NCI-H2227 (cell line): ENCODE measurements around the gene MADCAM1.
"Not testable (repeated sequence)": the region's sequence is repeated elsewhere in the genome, so short reads cannot be mapped to it uniquely, and the experiment has no call there.

Source experiments
- DNase-seq: peaks from one replicate; lab custom pipeline; 2025; ENCODE audit not compliant: unreplicated experiment; lab: John Stamatoyannopoulos, UW

The MADCAM1 gene

DNA sequence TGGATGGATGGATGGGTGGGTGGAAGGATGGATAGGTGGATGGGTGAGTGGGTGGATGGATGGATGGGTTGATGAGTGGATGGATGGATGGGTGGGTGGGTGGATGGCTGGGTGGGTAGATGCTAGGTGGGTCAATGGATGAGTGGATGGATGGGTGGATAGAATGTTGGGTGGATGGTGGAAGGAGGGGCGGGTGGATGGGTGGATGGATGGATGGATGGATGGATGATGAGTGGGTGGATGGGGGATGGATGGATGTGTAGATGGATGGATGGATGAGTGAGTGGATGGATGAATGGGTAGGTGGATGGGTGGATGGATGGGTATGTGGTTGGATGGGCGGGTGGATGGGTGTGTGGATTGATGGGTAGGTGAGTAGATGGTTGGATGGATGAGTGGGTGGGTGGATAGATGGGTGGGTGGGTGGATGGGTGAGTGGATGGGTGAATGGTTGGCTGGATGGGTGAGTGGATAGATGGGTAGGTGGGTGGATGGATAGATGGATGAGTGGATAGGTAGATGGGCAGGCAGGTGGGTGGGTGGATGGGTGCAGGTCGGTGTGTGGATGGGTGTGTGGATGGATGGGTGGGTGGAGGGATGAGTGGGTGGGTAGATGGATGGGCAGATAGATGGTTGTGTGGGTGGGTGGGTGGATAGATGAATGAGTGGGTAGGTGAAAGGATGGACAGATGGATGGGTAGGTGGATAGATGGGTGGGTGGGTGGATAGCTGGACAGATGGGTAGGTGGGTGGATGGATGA is 31.1 kb upstream of the MADCAM1 start:
- DNase-seq = no peak

DNA sequence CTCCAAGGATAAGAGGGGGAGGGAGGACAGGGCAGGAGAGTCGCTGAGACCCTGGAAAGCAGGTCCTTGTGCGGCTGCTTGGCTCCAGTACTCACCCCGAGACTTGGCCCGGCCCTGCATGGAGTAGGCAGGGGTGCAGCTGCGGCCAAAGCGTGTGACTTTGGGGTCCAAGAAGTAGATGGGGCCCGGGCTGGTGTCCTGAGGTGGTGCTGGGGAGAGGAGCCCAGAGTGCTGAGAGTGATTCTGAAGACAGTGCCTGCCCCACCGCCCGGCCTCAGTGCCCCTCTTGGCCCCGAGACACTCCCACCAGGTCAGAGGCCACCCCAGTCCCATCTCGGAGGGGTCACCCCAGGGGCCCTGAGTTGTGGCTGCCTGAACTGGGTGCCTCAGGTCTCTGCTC is 28.7 kb upstream of the MADCAM1 start:
- no peak for DNase-seq

DNA sequence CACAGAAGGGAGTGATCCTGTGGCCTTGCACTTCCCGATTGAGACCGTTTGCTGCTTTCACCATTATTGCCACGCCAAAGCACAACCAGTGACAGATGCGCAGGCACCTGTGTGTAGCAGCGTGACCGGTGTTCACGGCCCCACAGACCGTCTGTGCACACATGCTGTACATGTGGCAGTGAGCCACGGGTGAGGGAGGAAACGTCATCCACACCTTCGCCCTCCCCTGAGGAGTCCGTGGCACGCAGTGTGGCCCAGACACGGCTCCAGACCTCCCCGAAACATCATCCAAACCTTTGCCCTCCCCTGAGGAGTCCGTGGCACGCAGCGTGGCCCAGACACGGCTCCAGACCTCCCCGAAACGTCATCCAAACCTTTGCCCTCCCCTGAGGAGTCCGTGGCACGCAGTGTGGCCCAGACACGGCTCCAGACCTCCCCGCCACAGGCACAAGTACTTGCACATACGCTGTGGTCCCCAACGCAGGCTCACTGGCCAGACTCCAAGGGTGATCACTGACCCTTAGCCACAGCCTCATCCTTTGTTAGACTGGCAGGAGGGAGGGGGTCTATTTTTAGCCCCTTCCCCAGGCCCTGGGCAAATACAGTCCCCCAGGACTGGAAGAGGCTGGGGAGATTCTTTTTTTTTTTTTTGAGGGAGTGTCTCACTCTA is 27.6 kb upstream of the MADCAM1 start:
- no peak for DNase-seq

DNA sequence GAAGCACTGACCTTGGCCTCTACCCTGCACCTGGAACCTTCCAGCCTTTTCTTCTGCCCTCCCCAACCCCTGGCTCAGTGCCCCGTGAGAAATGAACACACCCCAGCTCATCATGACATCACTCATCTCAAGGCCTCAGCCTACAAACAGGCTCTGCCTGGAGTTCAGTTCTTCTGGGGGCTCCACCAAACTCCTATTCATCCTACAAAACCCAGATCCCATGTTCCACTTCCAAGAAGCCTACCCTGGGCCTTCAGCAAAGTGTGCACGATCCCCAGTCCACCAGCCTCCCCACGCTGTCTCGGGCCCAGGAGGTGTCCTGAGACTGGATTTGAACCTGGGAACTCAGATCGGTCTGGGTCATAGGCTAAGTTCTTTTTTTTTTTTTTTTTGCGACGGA is 26.5 kb upstream of the MADCAM1 start:
- DNase-seq = no peak

DNA sequence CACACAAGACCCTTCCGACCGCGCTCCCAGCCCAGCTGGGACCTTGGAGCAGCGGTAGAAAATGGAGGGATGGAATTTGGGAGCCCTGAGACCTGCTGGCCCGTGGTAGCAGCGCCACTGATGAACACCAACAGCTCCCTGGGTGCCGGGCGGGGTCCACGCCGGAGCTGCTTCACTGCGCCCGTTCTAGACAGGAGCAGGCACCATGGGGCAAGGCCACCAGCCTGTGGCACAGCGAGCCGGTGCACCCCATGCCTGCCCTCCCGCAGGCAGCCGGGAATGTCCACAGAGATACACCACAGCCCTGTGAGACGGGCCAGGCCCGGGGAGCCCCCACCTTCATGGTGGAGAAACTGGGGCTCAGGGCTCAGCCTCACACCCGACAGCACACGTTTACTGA is 25.6 kb upstream of the MADCAM1 start:
- no peak for DNase-seq

DNA sequence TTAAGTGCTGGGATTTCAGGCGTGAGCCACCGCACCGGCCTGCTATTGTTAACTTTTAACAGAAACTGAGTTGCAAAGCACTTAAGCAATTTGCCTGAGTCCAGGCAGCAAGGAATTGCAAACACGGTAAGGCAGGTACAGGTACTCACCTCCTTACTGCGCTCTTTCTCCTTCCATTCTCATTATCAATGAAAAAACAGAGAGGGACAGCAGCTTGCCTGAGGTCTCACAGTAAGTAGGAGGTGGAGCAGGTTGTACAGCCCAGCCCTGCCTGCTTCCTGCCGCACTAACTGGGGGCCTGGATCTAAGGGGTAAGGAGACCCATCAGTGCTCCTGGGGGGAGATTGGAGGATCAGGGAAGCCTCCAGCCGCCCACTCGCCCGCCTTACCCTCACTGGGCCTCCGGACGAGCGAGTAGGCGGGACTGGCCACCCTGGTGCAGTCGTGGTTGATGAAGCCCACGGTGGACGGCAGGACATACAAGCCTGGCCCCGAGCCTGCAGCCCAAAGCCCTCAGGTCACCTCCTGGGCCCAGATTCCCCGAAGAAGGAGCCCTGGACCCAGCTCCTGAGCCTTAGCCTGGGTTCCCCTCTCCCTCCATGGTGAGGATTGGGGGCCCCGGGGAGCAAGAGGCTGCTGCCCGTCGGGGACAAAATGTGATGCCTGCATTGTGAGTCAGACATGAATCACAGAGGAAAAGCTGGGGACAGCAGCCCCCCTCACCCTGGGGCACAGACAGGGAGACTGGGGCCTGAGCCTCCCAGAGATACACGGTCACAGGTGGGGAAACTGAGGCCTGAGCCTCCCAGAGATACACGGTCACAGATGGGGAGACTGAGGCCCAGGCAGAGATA is 24.1 kb upstream of the MADCAM1 start:
- DNase-seq = no peak

DNA sequence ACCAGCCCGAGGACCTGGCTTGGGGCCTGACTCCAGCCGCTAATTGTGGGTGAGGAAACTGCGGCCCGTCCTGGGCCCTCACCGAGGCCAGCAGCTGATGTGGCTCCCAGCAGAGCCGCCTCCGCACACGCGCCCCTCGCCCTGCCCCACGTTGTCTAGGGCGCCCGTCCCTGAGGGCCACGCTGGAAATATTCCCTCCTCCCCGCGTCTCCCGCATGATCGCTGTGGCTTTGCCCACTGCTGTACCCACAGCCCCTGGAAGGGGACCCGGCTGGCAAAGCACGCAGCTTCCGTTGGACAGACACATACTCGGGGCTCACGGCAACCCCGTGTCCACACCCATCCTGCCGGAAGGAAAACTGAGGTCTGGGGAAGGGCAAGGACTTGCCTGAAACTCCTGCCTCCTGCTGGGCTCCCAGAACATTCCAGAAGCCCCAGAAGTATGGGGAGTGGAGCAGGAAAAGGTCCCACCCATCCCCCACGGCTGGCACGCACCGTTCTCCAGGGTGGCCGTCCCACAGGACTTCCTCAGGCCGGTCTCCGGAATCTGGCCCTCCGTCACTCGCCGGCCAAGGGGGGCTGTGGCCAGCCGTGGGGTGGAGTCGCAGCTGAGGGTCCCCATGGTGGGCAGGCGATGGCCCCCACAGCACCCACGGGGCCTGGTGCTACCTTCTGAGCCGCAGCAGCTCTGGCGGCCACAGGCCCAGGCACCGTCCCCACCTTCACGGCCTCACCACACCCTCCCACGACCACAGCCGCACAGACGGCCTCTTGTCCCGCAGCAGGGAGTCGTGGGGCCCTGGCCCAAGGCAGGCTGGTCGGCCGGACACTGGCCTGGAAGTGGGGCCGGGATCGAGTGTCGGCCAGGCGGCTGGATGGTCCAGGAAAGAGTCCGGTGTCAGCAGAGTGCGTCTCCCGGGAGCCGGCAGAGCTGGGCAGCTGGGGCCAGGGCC is 21.9 kb upstream of the MADCAM1 start:
- DNase-seq = no peak

DNA sequence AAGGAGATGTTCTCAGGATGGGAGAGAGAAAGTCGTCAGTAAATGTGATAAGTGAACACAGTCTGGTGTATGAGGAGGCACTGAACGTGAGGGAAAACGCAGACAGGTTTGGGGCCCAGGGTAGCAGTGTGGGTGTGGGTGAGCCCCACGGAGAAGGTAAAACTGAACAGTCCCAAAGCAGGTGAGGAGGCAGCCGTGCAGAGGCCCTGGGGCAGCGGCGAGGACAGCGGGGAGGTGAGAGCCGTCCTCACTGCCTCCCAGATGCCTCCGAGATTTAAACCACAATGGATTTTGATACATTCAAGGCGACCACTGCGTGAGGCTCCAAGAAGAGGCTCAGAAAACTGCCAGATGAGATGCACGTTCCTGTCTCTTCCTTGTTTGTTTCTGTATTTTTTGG is 20.9 kb upstream of the MADCAM1 start:
- DNase-seq = no peak

DNA sequence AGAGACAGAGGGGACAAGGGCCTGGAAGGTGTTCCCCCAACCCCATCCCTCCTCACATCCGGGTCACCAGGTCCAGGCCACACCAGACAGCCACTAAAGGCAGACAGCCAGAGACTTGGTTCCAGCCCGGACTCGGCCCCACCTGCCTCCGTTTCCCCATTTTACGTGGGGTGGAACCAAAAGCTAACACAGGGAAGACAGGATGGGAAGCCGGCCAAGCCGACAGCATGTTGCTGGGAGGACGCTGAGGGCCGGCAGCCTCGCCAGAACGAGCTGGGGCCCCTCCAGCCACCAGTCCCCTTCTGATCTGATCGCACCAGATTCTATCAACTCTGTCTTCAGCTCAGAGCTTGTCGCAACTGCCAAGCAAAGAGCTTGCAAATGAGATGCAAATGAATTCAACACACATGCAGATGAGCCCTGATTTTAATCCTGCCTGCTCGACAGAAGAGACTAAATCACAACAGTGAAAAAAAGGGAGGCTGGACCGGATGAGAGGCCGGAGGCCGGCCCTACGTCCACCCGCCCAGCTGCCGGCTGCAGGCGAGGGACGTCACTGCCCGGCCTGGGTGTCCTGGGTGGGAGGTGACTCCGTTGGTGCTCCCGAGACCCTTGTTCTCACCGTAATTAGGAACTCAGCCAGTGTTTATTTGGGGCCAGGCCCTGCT is 17.9 kb upstream of the MADCAM1 start:
- no peak for DNase-seq

DNA sequence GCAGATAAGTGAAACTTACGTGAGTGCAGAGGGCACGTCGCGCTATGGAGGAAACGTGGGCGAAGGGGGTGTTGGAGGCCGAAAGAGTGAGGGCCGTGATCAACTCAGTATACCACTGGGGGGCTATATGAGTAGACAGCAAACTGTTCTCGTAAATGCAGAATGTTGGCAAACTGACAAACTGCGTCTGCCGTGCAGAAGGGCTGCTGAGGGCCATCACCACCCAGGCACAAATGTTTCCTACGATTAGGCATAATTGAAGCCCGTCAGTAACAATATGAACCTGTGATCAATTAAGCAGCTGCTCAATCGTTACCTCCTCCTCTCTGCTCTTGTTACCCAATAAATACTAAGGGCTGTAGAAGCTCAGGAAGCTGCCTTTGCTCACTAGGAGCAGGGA is 17.3 kb upstream of the MADCAM1 start:
- no peak for DNase-seq

DNA sequence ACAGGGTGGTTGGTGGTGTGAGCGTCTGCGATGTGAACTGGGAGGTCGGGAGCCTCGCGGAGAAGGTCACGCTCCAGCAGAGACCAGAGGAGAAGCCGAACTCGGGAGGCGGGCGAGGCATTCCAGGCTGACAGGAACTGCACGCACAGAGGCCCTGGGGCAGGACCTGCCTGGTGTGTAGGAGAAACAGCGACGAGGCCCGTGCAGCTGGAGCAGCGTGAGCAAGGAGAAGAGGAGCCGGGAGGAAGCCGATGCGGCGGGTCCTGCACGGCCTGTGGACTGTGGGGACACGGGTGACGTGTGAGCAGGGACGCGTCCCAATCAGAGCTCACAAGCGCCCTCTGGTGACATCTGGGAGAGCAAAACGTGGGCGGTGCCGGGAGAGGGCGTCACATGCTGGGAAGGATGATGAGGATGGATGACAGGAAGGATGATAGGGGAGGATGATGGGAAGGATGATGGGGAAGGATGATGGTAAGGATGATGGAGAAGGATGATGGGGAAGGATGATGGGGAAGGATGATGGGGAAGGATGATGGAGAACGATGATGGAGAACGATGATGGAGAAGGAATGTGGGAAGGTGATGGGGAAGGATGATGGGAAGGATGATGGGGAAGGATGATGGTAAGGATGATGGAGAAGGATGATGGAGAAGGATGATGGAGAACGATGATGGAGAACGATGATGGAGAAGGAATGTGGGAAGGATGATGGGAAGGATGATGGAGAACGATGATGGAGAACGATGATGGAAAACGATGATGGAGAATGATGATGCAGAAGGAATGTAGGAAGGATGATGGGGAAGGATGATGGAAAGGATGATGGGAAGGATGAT is 16.1 kb upstream of the MADCAM1 start:
- no peak for DNase-seq

DNA sequence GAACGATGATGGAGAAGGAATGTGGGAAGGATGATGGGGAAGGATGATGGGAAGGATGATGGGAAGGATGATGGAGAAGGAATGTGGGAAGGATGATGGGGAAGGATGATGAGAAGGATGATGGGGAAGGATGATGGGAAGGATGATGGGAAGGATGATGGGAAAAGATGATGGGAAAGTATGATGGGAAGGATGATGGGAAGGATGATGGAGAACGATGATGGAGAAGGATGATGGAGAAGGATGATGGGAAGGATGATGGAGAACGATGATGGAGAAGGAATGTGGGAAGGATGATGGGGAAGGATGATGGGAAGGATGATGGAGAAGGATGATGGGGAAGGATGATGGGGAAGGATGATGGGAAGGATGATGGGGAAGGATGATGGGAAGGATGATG is 15.2 kb upstream of the MADCAM1 start:
- DNase-seq = not testable (repeated sequence)

DNA sequence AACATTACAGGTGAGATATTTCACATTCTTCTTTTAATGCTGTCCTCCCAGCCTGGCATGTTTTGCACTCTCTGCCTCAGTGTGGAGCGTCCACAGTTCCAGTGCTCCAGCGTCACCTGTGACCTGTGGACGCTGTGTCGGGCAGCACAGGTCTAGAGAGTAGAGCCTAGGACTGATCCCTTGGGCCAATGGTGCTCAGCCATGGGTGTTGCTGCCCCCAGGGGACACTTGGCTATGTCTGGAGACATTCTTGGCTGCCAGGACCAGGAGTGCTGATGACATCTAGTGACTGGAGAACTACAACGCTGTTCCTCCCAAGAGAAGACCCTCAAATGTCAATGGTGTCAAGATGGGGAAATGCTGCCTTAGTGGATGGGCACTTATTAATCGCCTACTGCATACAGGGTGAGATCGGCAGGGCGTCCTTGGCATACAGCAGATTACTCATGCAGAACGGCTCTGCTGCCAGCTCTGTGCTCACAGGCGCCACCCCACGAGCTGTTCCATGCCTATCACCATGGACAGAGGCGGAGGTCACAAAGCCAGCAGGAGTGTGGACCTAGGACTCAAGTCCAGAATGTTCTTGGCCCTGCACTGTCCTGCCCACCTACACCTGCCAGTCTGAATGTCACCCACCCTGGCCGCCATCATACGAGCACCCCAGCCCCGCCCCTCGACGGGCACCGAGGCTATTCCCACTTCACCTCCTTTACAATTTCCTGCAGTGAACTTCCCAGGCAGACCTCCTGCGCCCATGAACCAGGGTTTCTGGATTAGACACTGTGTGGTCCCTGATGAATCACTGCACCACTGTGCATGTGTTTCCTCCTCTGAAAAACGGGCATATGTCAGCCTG is 13.9 kb upstream of the MADCAM1 start:
- no peak for DNase-seq

DNA sequence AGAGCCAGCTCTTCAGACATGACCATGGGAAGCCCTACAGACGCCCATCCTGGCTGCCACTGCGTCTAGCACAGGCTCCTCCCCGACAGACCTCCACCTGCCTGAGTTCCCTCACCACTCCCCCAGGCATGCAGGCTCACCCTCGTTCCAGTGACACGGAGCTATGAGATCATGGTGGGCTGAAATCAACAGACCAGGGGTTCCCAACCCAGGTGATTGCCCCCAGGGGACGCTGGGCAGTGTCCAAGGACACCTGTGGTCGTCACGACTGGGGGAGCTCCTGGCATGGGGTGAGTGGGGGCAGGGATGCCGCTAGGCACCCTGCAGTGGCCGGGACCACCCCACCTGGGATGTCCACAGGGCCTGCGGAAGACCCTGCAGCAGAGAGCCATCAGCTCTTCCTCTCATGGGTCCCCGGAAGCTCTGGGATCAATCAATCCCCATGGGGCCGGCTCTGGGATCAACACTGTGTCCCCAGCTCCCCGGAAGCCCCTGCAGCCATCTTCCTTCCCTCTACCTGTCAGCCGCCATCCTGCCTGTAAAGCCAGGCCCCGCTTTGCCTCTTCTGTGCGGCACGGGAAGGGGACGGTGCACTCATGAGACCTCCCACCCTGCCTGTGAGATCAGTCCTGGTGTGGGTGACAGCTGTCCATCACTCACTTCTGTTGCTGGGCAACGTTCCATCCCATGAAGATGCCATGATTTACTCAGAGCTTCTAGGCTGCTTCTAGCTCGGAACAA is 12.8 kb upstream of the MADCAM1 start:
- no peak for DNase-seq

DNA sequence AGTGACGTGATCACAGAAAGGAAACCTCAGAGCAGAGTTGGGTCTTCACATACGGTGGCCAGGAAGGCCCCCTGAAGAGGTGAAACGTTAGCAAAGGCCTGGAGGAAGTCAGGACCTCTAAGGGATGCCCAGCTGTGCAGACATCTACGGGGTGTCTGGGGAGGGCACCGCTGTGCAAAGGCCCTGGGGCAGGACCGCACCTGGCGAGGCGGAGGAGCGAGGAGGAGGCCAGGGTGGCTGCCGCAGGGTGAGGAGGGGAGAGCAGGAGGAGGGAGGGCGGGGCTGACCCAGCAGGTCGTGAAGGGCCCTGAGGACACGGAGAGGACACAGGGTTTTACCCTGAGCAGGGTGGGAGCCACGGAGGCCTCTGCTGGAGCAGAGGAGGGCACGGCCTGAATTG is 11.8 kb upstream of the MADCAM1 start:
- DNase-seq = no peak

DNA sequence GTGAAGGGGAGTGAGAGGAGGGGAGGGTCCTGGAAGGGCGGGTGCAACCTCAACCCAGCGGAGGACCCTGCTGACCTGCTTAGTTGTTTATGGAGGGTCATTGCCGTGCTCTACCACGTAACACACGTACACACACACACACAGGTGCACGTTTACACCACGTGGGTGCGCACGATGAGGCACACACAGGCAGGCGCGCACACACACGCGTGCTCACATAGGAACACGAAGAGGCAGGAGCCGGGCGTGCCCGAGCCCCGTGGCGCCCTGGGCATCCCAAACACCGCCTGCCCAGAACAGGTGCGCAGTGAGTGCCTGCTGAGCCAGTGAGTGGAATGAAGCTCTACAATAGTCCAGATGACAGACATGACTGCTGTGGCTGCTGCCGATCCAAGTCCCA is 11.2 kb upstream of the MADCAM1 start:
- no peak for DNase-seq

DNA sequence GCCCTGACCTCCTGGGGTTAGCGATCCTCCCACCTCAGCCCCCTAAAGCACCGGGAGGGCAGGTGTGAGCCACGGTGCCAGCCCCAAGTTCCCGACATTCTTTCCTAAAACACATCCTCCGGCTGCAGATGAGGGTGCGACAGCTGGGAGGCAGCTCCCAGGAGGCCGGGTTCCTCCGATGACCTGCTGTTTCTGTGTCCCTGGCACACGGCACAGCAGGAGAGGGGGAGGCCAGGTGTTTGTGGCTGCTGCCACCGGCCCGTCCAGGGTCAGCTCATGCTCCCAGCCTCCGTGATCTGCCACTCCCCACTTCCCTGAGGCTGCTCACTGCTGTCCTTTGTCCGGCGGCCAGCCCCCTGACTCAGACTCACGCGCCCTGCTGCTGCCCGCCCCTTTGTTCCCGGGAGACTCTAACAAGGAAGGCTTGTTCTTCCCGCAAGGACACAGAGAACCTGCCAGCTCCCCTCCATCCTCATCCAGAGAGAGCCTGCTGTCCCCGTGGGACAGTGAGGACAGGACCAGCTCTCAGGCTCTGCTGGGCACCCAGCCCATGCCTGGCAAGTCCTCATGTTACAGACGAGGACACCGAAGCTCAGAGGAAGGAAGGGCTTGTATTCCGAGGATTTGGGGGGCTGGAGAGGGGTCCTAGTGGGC is 10.6 kb upstream of the MADCAM1 start:
- DNase-seq = peak; percentile 25
